Choroid plexus epithelial cell (primary cell): ENCODE data around the gene MTHFD2L.
A peak's percentile ranks its signal among the peaks of the same experiment; 100 is the strongest.

Experiments used
- DNase-seq: peaks from one replicate; pipeline ENCODE4 v3.0.0-alpha.2; 2010; ENCODE audit warnings: low read depth
- H3K4me3 ChIP-seq: 2 replicates; pipeline ENCODE4 v1.5.1; 2011; ENCODE audit warnings: low read depth, mild to moderate bottlenecking, control low read depth, low read length, moderate library complexity
- TF ChIP-seq, protein P1 (sequence below): conservative IDR thresholded peaks from 2 replicates; pipeline ENCODE4 v1.5.1; 2011; ENCODE audit warnings: low read depth, mild to moderate bottlenecking, control low read depth, inconsistent platforms, low read length, moderate library complexity

The MTHFD2L gene

DNA sequence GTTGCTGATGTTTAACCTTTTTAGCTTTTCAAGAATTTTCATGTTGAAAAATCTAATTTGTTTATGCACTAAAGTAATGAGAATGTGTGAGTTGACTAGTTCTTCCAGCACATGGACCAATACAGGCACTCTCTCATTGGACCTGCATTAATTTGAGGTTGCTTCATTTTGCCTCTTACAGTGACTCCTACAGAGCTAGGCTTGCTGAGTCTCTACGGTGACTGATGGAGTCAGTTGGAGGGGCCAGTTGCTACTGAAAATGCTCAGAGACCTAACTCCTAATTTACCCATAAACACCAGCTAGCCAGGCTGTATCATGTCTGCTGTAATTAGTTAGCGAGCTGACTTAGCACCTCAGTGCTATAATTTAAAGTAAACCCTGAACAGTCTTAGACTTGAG lies 10.9 kb downstream of the MTHFD2L start:
- TF ChIP-seq, protein P1, sequence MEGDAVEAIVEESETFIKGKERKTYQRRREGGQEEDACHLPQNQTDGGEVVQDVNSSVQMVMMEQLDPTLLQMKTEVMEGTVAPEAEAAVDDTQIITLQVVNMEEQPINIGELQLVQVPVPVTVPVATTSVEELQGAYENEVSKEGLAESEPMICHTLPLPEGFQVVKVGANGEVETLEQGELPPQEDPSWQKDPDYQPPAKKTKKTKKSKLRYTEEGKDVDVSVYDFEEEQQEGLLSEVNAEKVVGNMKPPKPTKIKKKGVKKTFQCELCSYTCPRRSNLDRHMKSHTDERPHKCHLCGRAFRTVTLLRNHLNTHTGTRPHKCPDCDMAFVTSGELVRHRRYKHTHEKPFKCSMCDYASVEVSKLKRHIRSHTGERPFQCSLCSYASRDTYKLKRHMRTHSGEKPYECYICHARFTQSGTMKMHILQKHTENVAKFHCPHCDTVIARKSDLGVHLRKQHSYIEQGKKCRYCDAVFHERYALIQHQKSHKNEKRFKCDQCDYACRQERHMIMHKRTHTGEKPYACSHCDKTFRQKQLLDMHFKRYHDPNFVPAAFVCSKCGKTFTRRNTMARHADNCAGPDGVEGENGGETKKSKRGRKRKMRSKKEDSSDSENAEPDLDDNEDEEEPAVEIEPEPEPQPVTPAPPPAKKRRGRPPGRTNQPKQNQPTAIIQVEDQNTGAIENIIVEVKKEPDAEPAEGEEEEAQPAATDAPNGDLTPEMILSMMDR, result no peak
- DNase-seq, result no peak
- no peak overlapping the region for H3K4me3 ChIP-seq

DNA sequence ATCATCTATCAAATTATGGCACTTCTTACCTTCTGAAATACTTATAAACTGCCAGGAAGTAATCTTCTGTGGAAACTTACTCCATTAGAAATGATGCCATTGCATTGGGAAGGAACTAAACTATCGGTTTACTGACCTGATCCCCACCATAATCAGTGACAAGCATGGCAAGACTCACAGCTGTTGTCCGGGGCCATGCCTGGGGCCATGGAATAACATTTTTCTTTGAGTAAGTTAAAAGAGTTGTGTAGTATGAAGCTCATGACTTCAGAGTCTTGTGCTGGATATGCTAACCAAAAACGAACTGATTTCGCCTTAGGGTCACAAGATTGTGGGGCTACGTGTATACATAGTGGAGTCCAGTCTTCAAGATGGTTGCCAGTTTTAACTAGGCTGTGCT lies 15.4 kb downstream of the MTHFD2L start:
- TF ChIP-seq, protein P1, result no peak
- H3K4me3 ChIP-seq, result no peak overlapping the region
- no peak for DNase-seq

DNA sequence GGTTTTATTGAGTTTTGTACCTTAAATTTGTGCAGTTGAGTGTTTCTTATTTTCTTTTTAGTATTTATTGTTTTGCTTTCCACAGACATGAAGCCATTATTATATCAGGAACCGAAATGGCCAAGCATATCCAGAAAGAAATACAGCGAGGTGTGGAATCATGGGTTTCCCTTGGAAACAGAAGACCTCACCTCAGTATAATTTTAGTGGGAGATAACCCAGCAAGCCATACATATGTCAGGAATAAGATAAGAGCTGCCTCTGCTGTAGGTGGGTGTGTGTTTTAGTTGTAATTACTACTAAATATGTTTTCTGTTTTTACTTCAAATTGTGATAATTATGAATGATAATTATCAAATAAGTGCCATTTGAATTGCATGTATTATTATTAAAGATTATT lies 16.5 kb downstream of the MTHFD2L start:
- TF ChIP-seq, protein P1, result no peak
- H3K4me3 ChIP-seq, result no peak overlapping the region
- no peak for DNase-seq

DNA sequence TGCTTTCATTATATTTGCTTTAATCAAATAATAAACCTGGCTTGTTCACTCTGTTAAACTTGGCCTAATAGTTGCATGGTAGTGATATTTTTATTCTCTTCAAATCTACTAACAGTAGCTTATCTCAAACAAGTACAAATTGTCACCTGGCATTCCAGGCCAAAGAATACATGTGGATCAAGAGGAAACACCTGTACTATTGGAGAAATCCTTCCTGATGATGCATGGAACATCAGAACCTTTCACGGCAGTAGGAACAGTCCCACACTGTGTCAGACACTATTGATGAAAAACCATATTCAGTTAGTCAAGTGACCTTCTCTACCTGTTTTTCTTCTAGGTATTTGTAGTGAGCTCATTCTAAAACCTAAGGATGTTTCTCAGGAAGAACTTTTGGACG lies 17.0 kb downstream of the MTHFD2L start:
- no peak for DNase-seq
- no peak overlapping the region for H3K4me3 ChIP-seq
- TF ChIP-seq, protein P1, result no peak

DNA sequence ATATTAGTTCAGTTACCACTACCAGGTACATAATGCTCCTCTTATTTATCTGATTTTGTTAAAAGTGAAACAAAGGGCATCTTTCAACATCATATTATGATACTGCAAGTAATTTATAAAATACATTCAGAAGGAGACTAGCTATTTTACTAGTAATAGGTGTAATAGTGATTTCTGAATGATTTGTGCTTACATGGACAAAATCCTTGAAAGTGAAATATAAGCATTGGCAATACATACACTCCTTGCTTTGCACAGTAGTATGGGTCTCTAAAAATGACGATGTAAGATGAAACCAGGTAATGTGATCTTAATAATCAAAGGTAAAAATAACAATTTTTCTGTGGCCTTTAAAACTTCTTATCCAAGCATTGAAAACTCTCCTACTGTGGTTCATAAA lies 17.5 kb downstream of the MTHFD2L start:
- H3K4me3 ChIP-seq, result no peak overlapping the region
- DNase-seq, result no peak
- TF ChIP-seq, protein P1, result no peak

DNA sequence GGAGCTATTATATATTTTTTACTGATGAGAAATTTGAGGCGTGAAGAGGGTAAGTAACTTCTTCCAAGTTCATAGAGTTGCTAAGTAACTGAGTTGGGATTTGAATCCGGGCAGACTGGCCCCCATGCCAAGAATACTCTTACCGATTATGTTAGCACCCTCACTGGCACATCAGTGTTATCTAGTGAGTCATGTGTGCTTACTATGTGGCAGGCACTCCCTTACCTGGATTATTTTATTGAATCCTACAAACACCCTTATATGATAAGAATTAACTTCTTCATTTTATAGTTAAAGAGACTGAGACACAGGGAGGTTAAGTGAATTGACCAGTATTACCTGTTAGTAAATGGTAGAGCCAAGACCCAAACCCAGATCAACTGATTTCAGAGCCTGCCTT lies 20.9 kb downstream of the MTHFD2L start:
- DNase-seq, result no peak

DNA sequence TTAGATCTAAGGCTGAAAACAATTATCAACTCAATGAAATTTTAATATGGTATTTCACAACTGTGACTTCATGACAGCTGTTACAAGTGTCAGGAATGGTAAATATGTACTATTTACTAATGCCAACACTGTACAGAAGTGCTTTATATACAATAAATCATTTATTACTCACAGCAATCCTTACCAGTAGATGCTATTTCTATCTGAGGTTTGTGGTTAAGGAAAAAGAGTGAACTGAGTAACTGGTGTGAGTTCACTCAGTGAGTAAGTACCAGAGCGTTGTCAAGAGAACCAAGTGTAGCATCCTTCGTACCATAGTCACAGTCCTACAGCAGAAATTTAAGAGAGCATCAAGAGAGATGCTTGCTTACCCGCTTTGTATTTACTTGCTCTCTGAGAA lies 23.3 kb downstream of the MTHFD2L start:
- H3K4me3 ChIP-seq, result no peak overlapping the region
- DNase-seq, result peak; percentile 21
- TF ChIP-seq, protein P1, result no peak

More for the DNA sequence above, 20.9 kb downstream of the MTHFD2L start:
- TF ChIP-seq, protein P1, result no peak
- H3K4me3 ChIP-seq, result no peak overlapping the region
